Transverse colon (tissue), 4 donors: ENCODE results near the gene LAMA3.

ENCODE experiments used
- EP300 ChIP-seq: sonication (generic); formaldehyde crosslinking; IDR thresholded peaks from one replicate; pipeline ENCODE4 v1.6.1; 2017; ENCODE audit warnings: antibody characterized with exemption, low read depth
- POLR2AphosphoS5 ChIP-seq, 3 donors: sonication (generic); formaldehyde crosslinking; IDR thresholded peaks; one replicate each; pipeline ENCODE4 v1.6.1; 2016; ENCODE audit warnings: antibody characterized with exemption in 3 of 3
- TF ChIP-seq, protein P1 (sequence below), 5 experiments: fragments of 200-600 bp in 3 of 5; fragments of 450-650 bp in 2 of 5; sonication (generic) in 3 of 5; IDR thresholded peaks; 1 replicate in 2 of 5; 2 replicates in 3 of 5; pipeline ENCODE4 v1.5.1; 2016 to 2017; ENCODE audit warnings: antibody characterized with exemption in 5 of 5, inconsistent platforms in 3 of 5, mild to moderate bottlenecking in 2 of 5, moderate library complexity in 1 of 5

DNA sequence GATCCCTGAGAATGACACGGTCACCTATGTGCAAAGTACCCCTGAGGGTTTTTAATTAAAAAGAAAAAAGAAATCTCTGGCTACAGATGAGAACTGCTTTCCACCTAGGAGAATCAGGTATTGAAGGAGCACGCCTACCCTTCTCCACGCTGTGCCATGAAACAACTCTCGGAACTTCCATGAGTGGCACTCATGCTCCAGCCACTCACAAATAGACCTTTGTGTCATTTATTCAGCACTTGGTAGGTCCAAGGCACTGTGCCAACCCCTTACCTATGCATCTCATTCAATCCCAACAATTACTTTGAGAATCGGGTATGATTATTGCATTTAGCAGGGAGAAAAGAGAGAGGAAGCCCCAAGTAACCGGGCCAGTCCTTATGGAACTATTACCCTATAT is 280.4 kb downstream of the LAMA3 start:
- TF ChIP-seq, protein P1, sequence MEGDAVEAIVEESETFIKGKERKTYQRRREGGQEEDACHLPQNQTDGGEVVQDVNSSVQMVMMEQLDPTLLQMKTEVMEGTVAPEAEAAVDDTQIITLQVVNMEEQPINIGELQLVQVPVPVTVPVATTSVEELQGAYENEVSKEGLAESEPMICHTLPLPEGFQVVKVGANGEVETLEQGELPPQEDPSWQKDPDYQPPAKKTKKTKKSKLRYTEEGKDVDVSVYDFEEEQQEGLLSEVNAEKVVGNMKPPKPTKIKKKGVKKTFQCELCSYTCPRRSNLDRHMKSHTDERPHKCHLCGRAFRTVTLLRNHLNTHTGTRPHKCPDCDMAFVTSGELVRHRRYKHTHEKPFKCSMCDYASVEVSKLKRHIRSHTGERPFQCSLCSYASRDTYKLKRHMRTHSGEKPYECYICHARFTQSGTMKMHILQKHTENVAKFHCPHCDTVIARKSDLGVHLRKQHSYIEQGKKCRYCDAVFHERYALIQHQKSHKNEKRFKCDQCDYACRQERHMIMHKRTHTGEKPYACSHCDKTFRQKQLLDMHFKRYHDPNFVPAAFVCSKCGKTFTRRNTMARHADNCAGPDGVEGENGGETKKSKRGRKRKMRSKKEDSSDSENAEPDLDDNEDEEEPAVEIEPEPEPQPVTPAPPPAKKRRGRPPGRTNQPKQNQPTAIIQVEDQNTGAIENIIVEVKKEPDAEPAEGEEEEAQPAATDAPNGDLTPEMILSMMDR (IDR thresholded peaks at IDR 0.05) = no peak
- TF ChIP-seq POLR2AphosphoS5 (IDR thresholded peaks at IDR 0.05) (no peak), EP300 (no peak)
